ENCODE results near the gene FGR.

GRCh38 chr1:27563341-27563590, 71.7 kb downstream of the FGR start:
- TF ChIP-seq CTCF (conservative IDR thresholded peaks at IDR 0.05) (no peak), ZFX (IDR thresholded peaks at IDR 0.05) (no peak)
